HG03060 (cell line): Measurements from ENCODE around the gene CDH23.

Experiments used
- ATAC-seq: cut with Tn5 transposase; IDR thresholded peaks from one replicate; pipeline ENCODE4 v1.9.1; 2021; ENCODE audit warnings: low read depth, moderate number of reproducible peaks; ENCODE audit not compliant: unreplicated experiment

Gene CDH23

GRCh38 chr10:71796749-71797405 lies 400.2 kb downstream of the CDH23 start:
- ATAC-seq, result no peak

- ATAC-seq, result no peak
Measured at GRCh38 chr10:71797533-71798307, 401.0 kb downstream of the CDH23 start.

GRCh38 chr10:71798308-71798624 lies 401.5 kb downstream of the CDH23 start:
- ATAC-seq, result no peak

- ATAC-seq, result no peak
Measured at GRCh38 chr10:71799112-71799511, 402.4 kb downstream of the CDH23 start.

GRCh38 chr10:71799608-71800453 lies 403.1 kb downstream of the CDH23 start:
- ATAC-seq, result no peak

GRCh38 chr10:71801361-71801760 lies 404.6 kb downstream of the CDH23 start:
- ATAC-seq, result no peak

DNA sequence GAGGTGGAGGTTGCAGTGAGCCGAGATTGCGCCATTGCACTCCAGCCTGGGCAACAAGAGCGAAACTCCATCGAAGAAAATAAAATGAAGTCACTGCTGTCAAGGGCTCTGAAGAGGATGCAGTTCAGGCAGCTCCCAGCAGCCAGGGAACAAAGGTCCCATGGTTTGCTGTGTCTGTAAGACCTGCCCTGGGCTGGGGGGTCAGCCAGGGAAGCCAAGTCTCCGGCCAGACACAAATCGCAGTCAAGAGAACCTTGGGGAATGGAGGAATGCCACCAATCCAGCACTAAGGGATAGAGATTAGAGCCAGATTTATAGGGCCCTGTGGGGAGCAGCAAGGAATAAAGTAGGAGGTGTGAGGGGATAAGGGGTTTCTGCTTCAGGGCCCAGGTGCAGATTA lies 405.5 kb downstream of the CDH23 start:
- ATAC-seq, result no peak

- no peak for ATAC-seq
Measured at GRCh38 chr10:71802715-71803488, 406.2 kb downstream of the CDH23 start.

- ATAC-seq, result no peak
Measured at GRCh38 chr10:71804077-71804476, 407.4 kb downstream of the CDH23 start.

GRCh38 chr10:71805776-71806703 lies 409.3 kb downstream of the CDH23 start:
- ATAC-seq, result no peak

- no peak for ATAC-seq
Measured at GRCh38 chr10:71806704-71807556, 410.2 kb downstream of the CDH23 start.

DNA sequence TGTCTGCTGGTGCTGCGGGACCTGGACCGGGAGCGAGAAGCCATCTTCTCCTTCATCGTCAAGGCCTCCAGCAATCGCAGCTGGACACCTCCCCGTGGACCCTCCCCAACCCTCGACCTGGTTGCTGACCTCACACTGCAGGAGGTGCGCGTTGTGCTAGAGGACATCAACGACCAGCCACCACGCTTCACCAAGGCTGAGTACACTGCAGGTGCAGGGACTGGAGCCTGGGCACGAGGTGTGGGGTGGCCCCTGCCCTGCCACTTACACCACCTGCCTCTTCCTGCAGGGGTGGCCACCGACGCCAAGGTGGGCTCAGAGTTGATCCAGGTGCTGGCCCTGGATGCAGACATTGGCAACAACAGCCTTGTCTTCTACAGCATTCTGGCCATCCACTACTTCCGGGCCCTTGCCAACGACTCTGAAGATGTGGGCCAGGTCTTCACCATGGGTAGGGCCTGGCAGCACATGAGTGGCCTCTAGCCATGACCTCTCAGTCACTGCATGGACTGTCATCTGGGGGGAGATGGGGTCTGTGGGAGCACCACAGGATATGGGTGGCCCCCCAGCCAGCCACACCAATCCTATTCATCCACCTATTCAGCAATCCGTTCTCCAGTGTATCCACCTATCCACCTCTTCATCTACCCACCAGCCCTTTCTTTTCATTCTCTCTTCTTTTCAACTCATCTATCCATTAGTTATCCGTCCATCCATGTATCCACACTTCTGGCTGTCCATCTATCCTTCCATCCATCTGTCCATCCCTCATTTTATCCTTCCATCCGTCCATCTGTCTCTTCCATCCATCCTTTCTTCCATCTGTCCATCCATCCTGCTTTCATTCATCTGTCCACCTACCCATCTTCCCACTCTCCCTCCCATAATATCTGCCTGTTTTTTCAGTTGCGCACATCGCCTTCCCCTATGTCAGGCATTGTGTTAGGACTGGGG lies 411.1 kb downstream of the CDH23 start:
- no peak for ATAC-seq

GRCh38 chr10:71809628-71810027 lies 412.9 kb downstream of the CDH23 start:
- no peak for ATAC-seq

DNA sequence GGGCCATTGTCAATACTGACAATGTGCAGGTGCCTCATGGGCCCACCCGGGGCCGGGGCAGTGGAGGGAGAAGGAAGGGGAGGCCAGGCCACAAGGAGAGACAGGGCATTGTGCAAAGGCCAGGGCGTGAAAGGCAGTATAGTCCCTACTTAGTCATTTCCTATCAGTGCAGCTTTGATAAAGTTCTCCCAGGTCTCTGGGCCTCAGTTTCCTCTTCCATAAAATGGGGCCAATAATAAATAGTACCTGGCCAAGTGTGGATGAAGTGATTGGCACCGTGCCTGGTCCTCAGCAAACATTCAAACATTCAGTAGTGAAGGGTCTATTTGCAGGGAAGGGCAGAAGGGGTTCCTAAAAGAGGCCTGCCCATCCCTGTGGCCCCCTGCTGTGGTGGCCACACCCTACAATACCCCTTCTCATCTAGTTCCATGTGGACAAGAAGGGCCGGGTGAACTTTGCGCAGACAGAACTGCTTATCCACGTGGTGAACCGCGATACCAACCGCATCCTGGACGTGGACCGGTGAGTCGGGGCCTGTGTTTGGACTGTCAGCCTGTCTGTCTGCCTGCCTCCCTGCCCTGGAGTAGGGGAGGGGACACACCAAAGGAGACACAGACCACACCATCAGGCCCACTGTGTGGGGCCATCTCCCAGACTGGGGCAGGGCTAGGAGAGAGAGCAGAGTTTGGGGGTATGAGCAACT lies 413.5 kb downstream of the CDH23 start:
- ATAC-seq, result no peak

GRCh38 chr10:71811351-71811750 lies 414.6 kb downstream of the CDH23 start:
- ATAC-seq, result no peak

GRCh38 chr10:71812016-71812912 lies 415.5 kb downstream of the CDH23 start:
- no peak for ATAC-seq
